Esophagus muscularis mucosa (tissue), 3 donors: ENCODE data around the gene PRKCQ.

ENCODE experiments used
- CTCF ChIP-seq, 3 experiments: fragments of 200-600 bp in 2 of 3; fragments of 450-650 bp in 1 of 3; sonication (generic) in 2 of 3; IDR thresholded peaks; one replicate each; pipeline ENCODE4 v1.5.1; 2017 to 2019; ENCODE audit warnings: antibody characterized with exemption in 3 of 3, mild to moderate bottlenecking in 2 of 3, moderate library complexity in 1 of 3
- POLR2A ChIP-seq: fragments of 450-650 bp; IDR thresholded peaks from one replicate; pipeline ENCODE4 v1.6.1; 2017; ENCODE audit warnings: antibody characterized with exemption, moderate library complexity, mild to moderate bottlenecking, low read depth

GRCh38 chr10:6590100-6590499, 10.0 kb upstream of the PRKCQ start:
- TF ChIP-seq CTCF (IDR thresholded peaks at IDR 0.05) = no peak
- no peak for TF ChIP-seq POLR2A
